Measurements from ENCODE around the gene ZNF24. TPM values are rescaled to one million over a fixed set of nuclear protein-coding genes. Genes with fewer than 3 reads are reported as not detected.

The ZNF24 gene
- total and polyA plus RNA-seq, 10 of the 15 experiments (the other 5 are each of a cell fraction or from before 2014, with no cell fraction given), result 13.6 to 41.7 (median 28.3) TPM

DNA sequence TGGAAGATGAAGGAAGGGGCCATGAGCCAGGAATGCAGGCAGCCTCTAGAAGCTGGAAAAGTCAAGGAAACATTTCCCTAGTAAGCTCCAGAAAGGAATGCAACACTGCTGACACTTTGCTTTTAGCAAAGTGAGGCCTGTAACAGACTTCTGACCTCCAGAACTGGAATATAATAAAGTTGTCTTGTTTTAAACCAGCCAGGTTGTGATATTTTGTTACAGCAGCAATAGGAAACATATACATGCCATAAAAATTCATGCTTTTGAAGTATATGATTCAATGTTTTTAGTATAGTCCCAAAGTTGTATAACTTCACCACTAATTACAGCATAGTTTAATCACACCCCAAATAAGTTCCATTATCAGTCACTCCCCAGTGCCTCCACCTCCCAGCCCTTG lies 48.2 kb upstream of the ZNF24 start:
- no peaks in the 10 kb centered on the region for H3K4me1 ChIP-seq (ENCODE audit: control insufficient read depth, insufficient read depth, low read length)
- ChIA-PET POLR2A (no interaction called here), RAD21 (ENCODE audit: unreplicated experiment) (no interaction called here), CTCF (no interaction called here), SMC1A (ENCODE audit: uncharacterized antibody, unreplicated experiment) (no interaction called here)
- no peaks in the 10 kb centered on the region; the same call in 2 of the 3 replicates for H3K9me3 ChIP-seq (replicated peaks; ENCODE audit: control insufficient read depth, insufficient read depth, low read length)
- no peaks in the 10 kb centered on the region for H3K79me2 ChIP-seq (ENCODE audit: control insufficient read depth, insufficient read depth, low read length)
- no peak overlapping the region for H3K27ac ChIP-seq (ENCODE audit: control insufficient read depth, insufficient read depth)
- no peaks in the 10 kb centered on the region for H3K36me3 ChIP-seq (ENCODE audit: control insufficient read depth in 2 of 2, insufficient read depth in 2 of 2, low read length in 1 of 2)
- no peaks in the 10 kb centered on the region for H4K20me1 ChIP-seq (ENCODE audit: control insufficient read depth, insufficient read depth)
- intact Hi-C loops (cut with micrococcal nuclease; ENCODE audit: unreplicated experiment) (no loop called here), in situ Hi-C loops (cut with MboI) (no loop called here)
- no peak overlapping the region for H3K4me2 ChIP-seq (ENCODE audit: control insufficient read depth, insufficient read depth)
- no peak for DNase-seq (ENCODE audit: low read depth, low spot score)
- no TSS peak for BruUV-seq (replicated peaks)
- ATAC-seq, result no peak
- FAIRE-seq, result no peak
- no peaks in the 10 kb centered on the region for H3K27me3 ChIP-seq (replicated peaks in 1 of 2; ENCODE audit: control insufficient read depth in 2 of 2, insufficient read depth in 2 of 2, low read length in 1 of 2)
- H3K4me3 ChIP-seq, result no peak overlapping the region
- TF ChIP-seq POU2F2 (IDR thresholded peaks at IDR 0.05; ENCODE audit: borderline replicate concordance, low read depth, low read length) (no peak), RELA (IDR thresholded peaks at IDR 0.05; ENCODE audit: borderline replicate concordance, partially characterized antibody) (no peak), CBX5 (IDR thresholded peaks at IDR 0.05; ENCODE audit: low read depth) (no peak), POLR2AphosphoS5 (IDR thresholded peaks at IDR 0.05; ENCODE audit: low read length) (no peak), NR2C2 (IDR thresholded peaks at IDR 0.05; ENCODE audit: borderline replicate concordance, control insufficient read depth, insufficient read length, low read depth) (no peak)
- TF ChIP-seq, protein P1, sequence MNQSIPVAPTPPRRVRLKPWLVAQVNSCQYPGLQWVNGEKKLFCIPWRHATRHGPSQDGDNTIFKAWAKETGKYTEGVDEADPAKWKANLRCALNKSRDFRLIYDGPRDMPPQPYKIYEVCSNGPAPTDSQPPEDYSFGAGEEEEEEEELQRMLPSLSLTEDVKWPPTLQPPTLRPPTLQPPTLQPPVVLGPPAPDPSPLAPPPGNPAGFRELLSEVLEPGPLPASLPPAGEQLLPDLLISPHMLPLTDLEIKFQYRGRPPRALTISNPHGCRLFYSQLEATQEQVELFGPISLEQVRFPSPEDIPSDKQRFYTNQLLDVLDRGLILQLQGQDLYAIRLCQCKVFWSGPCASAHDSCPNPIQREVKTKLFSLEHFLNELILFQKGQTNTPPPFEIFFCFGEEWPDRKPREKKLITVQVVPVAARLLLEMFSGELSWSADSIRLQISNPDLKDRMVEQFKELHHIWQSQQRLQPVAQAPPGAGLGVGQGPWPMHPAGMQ (IDR thresholded peaks at IDR 0.05; ENCODE audit: borderline replicate concordance), result no peak
- TF ChIP-seq, protein P2, sequence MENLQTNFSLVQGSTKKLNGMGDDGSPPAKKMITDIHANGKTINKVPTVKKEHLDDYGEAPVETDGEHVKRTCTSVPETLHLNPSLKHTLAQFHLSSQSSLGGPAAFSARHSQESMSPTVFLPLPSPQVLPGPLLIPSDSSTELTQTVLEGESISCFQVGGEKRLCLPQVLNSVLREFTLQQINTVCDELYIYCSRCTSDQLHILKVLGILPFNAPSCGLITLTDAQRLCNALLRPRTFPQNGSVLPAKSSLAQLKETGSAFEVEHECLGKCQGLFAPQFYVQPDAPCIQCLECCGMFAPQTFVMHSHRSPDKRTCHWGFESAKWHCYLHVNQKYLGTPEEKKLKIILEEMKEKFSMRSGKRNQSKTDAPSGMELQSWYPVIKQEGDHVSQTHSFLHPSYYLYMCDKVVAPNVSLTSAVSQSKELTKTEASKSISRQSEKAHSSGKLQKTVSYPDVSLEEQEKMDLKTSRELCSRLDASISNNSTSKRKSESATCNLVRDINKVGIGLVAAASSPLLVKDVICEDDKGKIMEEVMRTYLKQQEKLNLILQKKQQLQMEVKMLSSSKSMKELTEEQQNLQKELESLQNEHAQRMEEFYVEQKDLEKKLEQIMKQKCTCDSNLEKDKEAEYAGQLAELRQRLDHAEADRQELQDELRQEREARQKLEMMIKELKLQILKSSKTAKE (IDR thresholded peaks at IDR 0.05; ENCODE audit: low read depth, poor library complexity, severe bottlenecking), result no peak
- no peak overlapping the region for H3K9ac ChIP-seq (ENCODE audit: control insufficient read depth, insufficient read depth, low read length)
- no peak overlapping the region for H2AFZ ChIP-seq (ENCODE audit: control insufficient read depth, low read depth, low read length)
